ENCODE measurements around the gene KCTD8.

KCTD8 gene

DNA sequence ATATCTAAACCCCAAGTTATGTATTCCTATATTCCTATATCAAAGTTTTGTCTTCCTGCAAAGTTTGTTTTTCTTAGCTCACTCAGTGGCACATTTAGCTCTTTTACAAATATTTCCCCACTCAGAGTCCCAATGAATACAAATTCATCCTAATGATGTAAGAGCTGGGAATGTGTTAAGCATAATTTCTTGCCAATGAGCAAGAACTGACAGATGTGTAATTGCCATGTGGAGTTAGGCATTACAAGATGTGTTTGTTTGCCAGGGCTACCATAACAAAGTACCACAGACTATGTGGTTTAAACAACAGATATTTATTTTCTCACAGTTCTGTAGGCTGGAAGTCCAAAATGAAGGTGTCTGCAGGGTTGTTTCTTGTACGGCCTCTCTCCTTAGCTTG, 302.1 kb downstream of the KCTD8 start:
- DNase-seq (ENCODE audit: low read depth, low spot score): no peak
- Histone ChIP-seq H3K4me1 (ENCODE audit: control insufficient read depth, insufficient read depth, low read length) (no peaks in the 10 kb centered on the region), H3K27me3 (ENCODE audit: control insufficient read depth, insufficient read depth, low read length) (no peaks in the 10 kb centered on the region), H3K36me3 (ENCODE audit: control insufficient read depth, insufficient read depth, low read length) (no peaks in the 10 kb centered on the region), H3K9me3 (ENCODE audit: control insufficient read depth, insufficient read depth, low read length) (no peaks in the 10 kb centered on the region), H3K4me3 (ENCODE audit: low read length) (no peak overlapping the region), H3K27ac (ENCODE audit: low read length) (no peak overlapping the region)
- no CpG with 5 or more reads among the region's 1 CpG for WGBS (ENCODE audit: insufficient coverage, insufficient read length)

DNA sequence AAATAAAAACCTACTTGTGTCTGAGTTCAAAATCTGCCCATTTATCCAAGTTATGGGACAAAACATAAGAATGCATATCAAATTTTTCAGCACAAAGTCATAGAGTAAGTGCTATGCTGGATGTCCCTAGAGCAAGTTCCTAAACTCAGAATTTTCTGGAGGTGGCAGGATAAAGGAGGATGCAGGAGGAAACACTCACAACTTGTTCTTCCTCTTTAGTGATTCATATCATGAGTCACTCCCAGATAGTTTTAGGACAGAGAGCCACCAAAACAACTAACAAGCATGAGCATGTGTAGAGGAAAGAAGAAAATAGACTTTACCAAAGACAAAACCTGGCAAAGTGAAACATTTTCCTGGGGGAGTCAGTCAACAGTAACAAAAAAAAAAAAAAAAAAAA, 302.7 kb downstream of the KCTD8 start:
- H3K36me3 ChIP-seq (ENCODE audit: control insufficient read depth, insufficient read depth, low read length): no peaks in the 10 kb centered on the region
- DNase-seq (ENCODE audit: low read depth, low spot score): no peak
- no peaks in the 10 kb centered on the region for H3K4me1 ChIP-seq (ENCODE audit: control insufficient read depth, insufficient read depth, low read length)
- H3K9me3 ChIP-seq (ENCODE audit: control insufficient read depth, insufficient read depth, low read length): no peaks in the 10 kb centered on the region
- no peak overlapping the region for H3K4me3 ChIP-seq (ENCODE audit: low read length)
- no peaks in the 10 kb centered on the region for H3K27me3 ChIP-seq (ENCODE audit: control insufficient read depth, insufficient read depth, low read length)
- no peak overlapping the region for H3K27ac ChIP-seq (ENCODE audit: low read length)

GRCh38 chr4:44132526-44132925, 316.1 kb downstream of the KCTD8 start:
- H3K4me1 ChIP-seq (ENCODE audit: control insufficient read depth, insufficient read depth, low read length): no peaks in the 10 kb centered on the region
- H3K36me3 ChIP-seq (ENCODE audit: control insufficient read depth, insufficient read depth, low read length): no peaks in the 10 kb centered on the region
- DNase-seq (ENCODE audit: low read depth, low spot score): no peak
- no CpG with 5 or more reads among the region's 1 CpG for WGBS (ENCODE audit: insufficient coverage, insufficient read length)
- H3K4me3 ChIP-seq (ENCODE audit: low read length): no peak overlapping the region
- H3K9me3 ChIP-seq (ENCODE audit: control insufficient read depth, insufficient read depth, low read length): no peaks in the 10 kb centered on the region
- no peak overlapping the region for H3K27ac ChIP-seq (ENCODE audit: low read length)
- H3K27me3 ChIP-seq (ENCODE audit: control insufficient read depth, insufficient read depth, low read length): no peaks in the 10 kb centered on the region

All from iPS DF 6.9 (cell line).